Subcutaneous abdominal adipose tissue (tissue), 5 donors: Measurements from ENCODE around the gene CT45A6.
"Not testable (repeated sequence)": the region's sequence is repeated elsewhere in the genome, so short reads cannot be mapped to it uniquely, and the experiment has no call there.

Experiments
- H3K27ac ChIP-seq: one replicate; pipeline ENCODE4 v1.7.0; 2013; ENCODE audit warnings: low read depth, mild to moderate bottlenecking, inconsistent platforms, low read length, moderate library complexity
- H3K27me3 ChIP-seq, 5 donors: one replicate each; pipeline ENCODE4 v1.7.0; 2013; ENCODE audit warnings: low read length in 5 of 5, inconsistent platforms in 1 of 5; ENCODE audit not compliant: control insufficient read depth in 5 of 5, insufficient read depth in 4 of 5
- H3K36me3 ChIP-seq, 5 donors: one replicate each; pipeline ENCODE4 v1.7.0; 2013; ENCODE audit warnings: low read length in 5 of 5; ENCODE audit not compliant: control insufficient read depth in 5 of 5, insufficient read depth in 5 of 5
- H3K4me1 ChIP-seq, 5 donors: one replicate each; pipeline ENCODE4 v1.7.0; 2013; ENCODE audit warnings: low read length in 5 of 5, mild to moderate bottlenecking in 3 of 5, moderate library complexity in 1 of 5; ENCODE audit not compliant: control insufficient read depth in 5 of 5, insufficient read depth in 5 of 5
- H3K4me3 ChIP-seq, 5 donors: one replicate each; pipeline ENCODE4 v1.7.0; 2013; ENCODE audit warnings: low read length in 5 of 5, low read depth in 1 of 5
- H3K9ac ChIP-seq, 5 donors: one replicate each; pipeline ENCODE4 v1.7.0; 2013; ENCODE audit warnings: low read length in 5 of 5, mild to moderate bottlenecking in 4 of 5, moderate library complexity in 3 of 5
- H3K9me3 ChIP-seq, 5 donors: one replicate each; pipeline ENCODE4 v1.7.0; 2013; ENCODE audit warnings: low read length in 5 of 5; ENCODE audit not compliant: control insufficient read depth in 5 of 5
- donor health status: healthy.
- donor health status: healthy.
- donor health status: healthy.
- donor health status: healthy.
- donor health status: healthy.

CT45A6 gene

GRCh38 chrX:135802687-135803086 is at the start of gene CT45A6:
TSS of gene CT45A6 (minus strand) at chrX:135802787. CDS start at chrX:135798993, 3,794 bp downstream.
- H3K4me3 ChIP-seq, H3K9ac ChIP-seq, H3K27ac ChIP-seq, H3K36me3 ChIP-seq, H3K4me1 ChIP-seq, H3K9me3 ChIP-seq, H3K27me3 ChIP-seq: not testable (repeated sequence)

DNA sequence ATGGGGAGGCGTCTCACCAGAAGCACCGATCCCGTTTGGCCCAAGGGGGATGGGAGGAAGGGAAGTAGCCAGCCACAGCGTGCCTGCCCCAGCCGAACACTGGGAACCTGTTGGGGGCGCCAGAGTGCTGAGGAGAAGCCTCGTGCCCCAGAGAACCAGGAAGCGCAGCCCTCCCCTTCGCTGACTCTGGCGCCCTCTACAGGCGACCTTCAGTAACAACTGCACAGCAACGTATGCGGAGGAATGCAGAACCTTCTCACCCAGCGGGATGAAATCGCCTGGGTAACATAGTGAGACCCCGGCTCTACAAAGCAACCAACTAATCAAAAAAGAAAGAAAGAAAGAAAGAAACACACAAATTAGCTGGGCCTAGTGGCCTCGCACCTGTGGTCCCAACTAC is 34.6 kb upstream of the CT45A6 start, which contains the start of gene CT45A7:
Gene CT45A7, minus strand, starts transcription at position 101 of the 400 bp plus-strand sequence. CDS start 3,747 bp downstream, outside the sequence.
- not testable (repeated sequence) for H3K4me3 ChIP-seq, H3K9me3 ChIP-seq, H3K4me1 ChIP-seq, H3K36me3 ChIP-seq, H3K27me3 ChIP-seq, H3K9ac ChIP-seq, H3K27ac ChIP-seq

DNA sequence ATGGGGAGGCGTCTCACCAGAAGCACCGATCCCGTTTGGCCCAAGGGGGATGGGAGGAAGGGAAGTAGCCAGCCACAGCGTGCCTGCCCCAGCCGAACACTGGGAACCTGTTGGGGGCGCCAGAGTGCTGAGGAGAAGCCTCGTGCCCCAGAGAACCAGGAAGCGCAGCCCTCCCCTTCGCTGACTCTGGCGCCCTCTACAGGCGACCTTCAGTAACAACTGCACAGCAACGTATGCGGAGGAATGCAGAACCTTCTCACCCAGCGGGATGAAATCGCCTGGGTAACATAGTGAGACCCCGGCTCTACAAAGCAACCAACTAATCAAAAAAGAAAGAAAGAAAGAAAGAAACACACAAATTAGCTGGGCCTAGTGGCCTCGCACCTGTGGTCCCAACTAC is 17.3 kb upstream of the CT45A6 start, which contains the start of gene CT45A2:
Gene CT45A2, minus strand, starts transcription at position 101 of the 400 bp plus-strand sequence. CDS start 3,747 bp downstream, outside the sequence.
- H3K9ac ChIP-seq, H3K27me3 ChIP-seq, H3K27ac ChIP-seq, H3K9me3 ChIP-seq, H3K4me1 ChIP-seq, H3K4me3 ChIP-seq, H3K36me3 ChIP-seq: not testable (repeated sequence)

- not testable (repeated sequence) for H3K36me3 ChIP-seq, H3K4me3 ChIP-seq, H3K9me3 ChIP-seq, H3K27ac ChIP-seq, H3K4me1 ChIP-seq, H3K9ac ChIP-seq, H3K27me3 ChIP-seq
Observed at GRCh38 chrX:135785403-135785802, 17.2 kb downstream of the CT45A6 start, which contains the start of gene CT45A5. TSS of gene CT45A5 (minus strand) at chrX:135785503. CDS start at chrX:135781729, 3,774 bp downstream.

GRCh38 chrX:135768091-135768490 is 34.5 kb downstream of the CT45A6 start, which contains the start of gene CT45A3:
TSS of gene CT45A3 (minus strand) at chrX:135768191. CDS start at chrX:135764444, 3,747 bp downstream.
- not testable (repeated sequence) for H3K4me3 ChIP-seq, H3K36me3 ChIP-seq, H3K4me1 ChIP-seq, H3K27ac ChIP-seq, H3K9ac ChIP-seq, H3K9me3 ChIP-seq, H3K27me3 ChIP-seq

- not testable (repeated sequence) for H3K4me3 ChIP-seq, H3K9me3 ChIP-seq, H3K9ac ChIP-seq, H3K36me3 ChIP-seq, H3K4me1 ChIP-seq, H3K27ac ChIP-seq
- peaks cover 0 to 11% (median 5%) of the 10 kb centered on the region in 5 donors for H3K27me3 ChIP-seq
Observed at GRCh38 chrX:135744739-135745138, 57.8 kb downstream of the CT45A6 start.
